ENCODE results near the gene VPS11.
"Not testable (repeated sequence)": the region's sequence is repeated elsewhere in the genome, so short reads cannot be mapped to it uniquely, and the experiment has no call there.

DNA sequence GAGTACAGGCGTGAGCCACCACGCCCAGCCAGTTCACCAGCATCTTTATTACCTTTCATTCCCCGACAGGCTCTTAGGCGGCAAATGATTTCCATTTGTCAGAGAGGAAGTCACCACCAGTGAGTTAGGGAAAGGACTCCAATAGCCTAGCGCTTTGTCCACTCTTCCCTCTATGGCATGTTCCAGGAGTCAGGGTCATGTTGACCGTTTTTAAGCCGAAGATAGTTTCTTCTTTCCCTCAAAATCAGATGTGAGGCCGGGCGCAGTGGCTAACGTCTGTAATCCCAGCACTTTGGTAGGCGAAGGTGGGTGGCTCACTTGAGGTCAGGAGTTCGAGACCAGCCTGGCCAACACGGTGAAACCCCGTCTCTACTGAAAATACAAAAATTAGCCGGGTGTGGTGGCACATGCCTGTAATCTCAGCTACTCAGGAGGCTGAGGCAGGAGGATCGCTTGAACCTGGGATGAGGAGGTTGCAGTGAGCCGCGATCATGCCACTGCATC is 35.6 kb downstream of the VPS11 start:
- TF ChIP-seq JUNB (IDR thresholded peaks at IDR 0.05); POLR2A (IDR thresholded peaks at IDR 0.05; ENCODE audit: low read depth, low read length): not testable (repeated sequence)

Measured in GM12878 (cell line).